Mesodermal cell (in vitro differentiated cells): ENCODE measurements around the gene CMPK1.

Source experiments
- H3K27ac ChIP-seq: 2 replicates; pipeline ENCODE4 v1.7.0; 2013; ENCODE audit warnings: mild to moderate bottlenecking, low read depth, low read length, moderate library complexity; ENCODE audit not compliant: severe bottlenecking
- H3K36me3 ChIP-seq: 2 replicates; pipeline ENCODE4 v1.7.1; 2013; ENCODE audit warnings: mild to moderate bottlenecking, low read length, moderate library complexity; ENCODE audit not compliant: control insufficient read depth, insufficient read depth
- H3K4me1 ChIP-seq: one replicate; pipeline ENCODE4 v1.7.1; 2013; ENCODE audit warnings: mild to moderate bottlenecking, low read length; ENCODE audit not compliant: insufficient read depth, control insufficient read depth, poor library complexity, severe bottlenecking
- H3K4me3 ChIP-seq: 2 replicates; pipeline ENCODE4 v1.7.0; 2013; ENCODE audit warnings: low read length, control low read depth, mild to moderate bottlenecking; ENCODE audit not compliant: insufficient read depth, poor library complexity, severe bottlenecking; ENCODE audit errors: extremely low read depth
- H3K9me3 ChIP-seq: 2 replicates; pipeline ENCODE4 v1.7.1; 2013; ENCODE audit warnings: mild to moderate bottlenecking, low read length, moderate library complexity; ENCODE audit not compliant: control insufficient read depth
- WGBS, 2 experiments: methylation state at CpG; one replicate each; pipeline ENCODE4 v1.1.5; 2013; ENCODE audit warnings: missing lambda C conversion rate in 2 of 2; ENCODE audit not compliant: insufficient coverage in 2 of 2; 5-methylcytosine and 5-hydroxymethylcytosine counted together

Gene CMPK1

DNA sequence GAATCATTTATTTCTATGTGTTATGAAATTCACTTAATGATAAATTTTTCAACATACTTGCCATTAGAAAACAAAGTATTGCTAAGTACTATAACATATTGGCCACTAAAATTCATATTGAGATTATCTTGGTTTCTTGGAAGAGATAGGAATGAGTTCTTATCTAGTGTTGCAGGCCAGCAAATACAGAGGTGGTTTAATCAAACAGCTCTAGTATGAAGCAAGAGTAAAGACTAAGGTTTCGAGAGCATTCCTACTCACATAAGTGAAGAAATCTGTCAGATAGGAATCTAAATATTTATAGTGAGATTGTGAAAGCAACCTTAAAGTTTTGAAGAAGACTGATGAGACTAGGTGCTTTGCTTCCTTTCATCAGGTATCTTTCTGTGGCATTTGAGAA is 44.6 kb downstream of the CMPK1 start:
- Histone ChIP-seq H3K36me3 (peaks cover 68% of the 10 kb centered on the region), H3K9me3 (no peaks in the 10 kb centered on the region), H3K27ac (no peak overlapping the region), H3K4me1 (no peaks in the 10 kb centered on the region), H3K4me3 (no peak overlapping the region)
- WGBS, 2 experiments: 100% methylated on average over 1 of the region's 1 CpG; no CpG with 5 or more reads in 1 of the 2 experiments

- Histone ChIP-seq H3K9me3 (no peaks in the 10 kb centered on the region), H3K4me1 (no peaks in the 10 kb centered on the region), H3K4me3 (no peak overlapping the region), H3K27ac (no peak overlapping the region), H3K36me3 (peaks cover 50% of the 10 kb centered on the region)
- WGBS, 2 experiments: 93% methylated on average over 3 of the region's 5 CpGs; no CpG with 5 or more reads in 1 of the 2 experiments
Observed at GRCh38 chr1:47380699-47381098, 47.1 kb downstream of the CMPK1 start.

DNA sequence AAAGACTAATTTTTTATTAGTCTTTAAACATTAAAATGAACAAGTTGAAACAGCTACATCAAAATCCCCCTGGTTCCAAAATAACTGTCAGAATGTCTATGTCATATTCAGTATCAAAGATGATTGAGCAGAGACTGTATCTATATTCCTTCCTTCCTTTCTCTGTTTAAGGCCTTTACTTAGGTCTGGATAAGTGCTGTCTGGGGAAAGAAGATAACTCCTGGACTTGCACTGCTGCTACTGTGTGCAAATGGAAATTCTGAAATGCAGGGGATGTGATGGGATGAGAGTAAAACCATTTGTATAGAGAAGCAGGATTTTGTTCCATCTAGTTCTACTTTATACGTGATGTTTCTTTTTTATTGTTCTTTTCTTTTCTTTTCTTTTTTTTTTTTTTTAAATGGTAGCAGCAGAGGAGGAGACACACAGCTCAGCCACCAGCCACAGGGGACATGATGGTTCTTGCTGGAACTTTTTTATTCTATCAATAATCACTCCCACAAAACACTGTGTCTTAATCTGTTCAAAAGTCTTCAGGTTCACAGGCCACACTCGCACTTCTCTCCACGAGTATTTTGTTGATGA is 48.9 kb downstream of the CMPK1 start:
- Histone ChIP-seq H3K27ac (no peak overlapping the region), H3K36me3 (peaks cover 42% of the 10 kb centered on the region), H3K9me3 (no peaks in the 10 kb centered on the region), H3K4me1 (no peaks in the 10 kb centered on the region), H3K4me3 (no peak overlapping the region)
- no CpG with 5 or more reads among the region's 3 CpGs for WGBS, 2 experiments

DNA sequence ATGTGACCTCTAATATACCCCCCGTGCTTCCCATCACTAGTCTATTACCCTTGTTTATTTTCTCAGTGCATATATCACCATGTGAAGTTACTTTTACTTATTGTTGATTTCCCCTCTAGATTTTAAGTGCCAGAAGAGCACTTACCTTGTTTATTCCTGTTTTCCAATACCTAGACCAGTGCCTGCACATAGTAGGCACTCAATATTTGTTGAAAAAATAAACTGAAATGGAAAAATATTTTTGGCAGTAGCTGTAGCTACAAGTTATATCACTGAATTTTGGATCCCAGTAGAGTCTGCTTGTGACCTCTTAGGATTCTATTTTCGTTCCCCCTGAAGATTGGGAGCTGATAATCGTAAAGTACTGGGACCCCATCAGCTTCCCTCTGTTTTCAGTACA is 50.5 kb downstream of the CMPK1 start:
- Histone ChIP-seq H3K4me3 (no peak overlapping the region), H3K27ac (no peak overlapping the region), H3K4me1 (no peaks in the 10 kb centered on the region), H3K9me3 (no peaks in the 10 kb centered on the region), H3K36me3 (peaks cover 34% of the 10 kb centered on the region)
- 80 to 100% methylated on average over 1 to 2 of the region's 3 CpGs for WGBS, 2 experiments

DNA sequence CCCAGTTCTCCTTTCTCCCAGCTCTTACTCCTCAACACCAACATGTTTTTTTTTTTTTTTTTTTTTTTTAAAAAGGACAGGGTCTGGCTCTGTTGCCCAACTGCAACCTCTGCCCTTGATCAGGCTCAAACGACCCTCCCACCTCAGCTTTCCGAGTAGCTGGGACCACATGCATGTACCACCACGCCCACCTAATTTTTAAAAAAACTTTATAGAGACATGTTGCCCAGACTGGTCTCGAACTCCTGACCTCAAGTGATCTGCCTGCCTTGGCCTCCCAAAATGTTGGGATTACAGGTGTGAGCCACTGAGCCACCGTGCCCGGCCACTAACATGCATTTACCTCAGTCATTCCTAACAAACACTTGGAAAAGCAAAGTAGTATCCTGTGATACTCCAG is 51.4 kb downstream of the CMPK1 start:
- Histone ChIP-seq H3K36me3 (peaks cover 27% of the 10 kb centered on the region), H3K4me1 (no peaks in the 10 kb centered on the region), H3K27ac (no peak overlapping the region), H3K9me3 (no peaks in the 10 kb centered on the region), H3K4me3 (no peak overlapping the region)
- 93% methylated on average over 2 to 4 of the region's 6 CpGs for WGBS, 2 experiments

GRCh38 chr1:47386268-47386667 is 52.7 kb downstream of the CMPK1 start:
- Histone ChIP-seq H3K9me3 (no peaks in the 10 kb centered on the region), H3K4me1 (no peaks in the 10 kb centered on the region), H3K36me3 (peaks cover 16% of the 10 kb centered on the region), H3K4me3 (no peak overlapping the region), H3K27ac (no peak overlapping the region)
- WGBS, 2 experiments: 80 to 100% methylated on average over 2 of the region's 5 CpGs

GRCh38 chr1:47388030-47388890 is 54.7 kb downstream of the CMPK1 start:
- WGBS, 2 experiments: 56 to 60% methylated on average over 8 to 10 of the region's 10 CpGs
- no peaks in the 10 kb centered on the region for H3K9me3 ChIP-seq
- H3K4me3 ChIP-seq: no peak overlapping the region
- H3K36me3 ChIP-seq: peaks cover under 1% of the 10 kb centered on the region
- no peak overlapping the region for H3K27ac ChIP-seq
- no peaks in the 10 kb centered on the region for H3K4me1 ChIP-seq

GRCh38 chr1:47388891-47389238 is 55.3 kb downstream of the CMPK1 start:
- 29 to 33% methylated on average over 3 of the region's 3 CpGs for WGBS, 2 experiments
- Histone ChIP-seq H3K9me3 (no peaks in the 10 kb centered on the region), H3K4me3 (no peak overlapping the region), H3K36me3 (no peaks in the 10 kb centered on the region), H3K27ac (no peak overlapping the region), H3K4me1 (no peaks in the 10 kb centered on the region)

- Histone ChIP-seq H3K4me1 (no peaks in the 10 kb centered on the region), H3K36me3 (no peaks in the 10 kb centered on the region), H3K4me3 (no peak overlapping the region), H3K27ac (no peak overlapping the region), H3K9me3 (no peaks in the 10 kb centered on the region)
- WGBS, 2 experiments: 20 to 88% methylated on average over 1 of the region's 2 CpGs
Observed at GRCh38 chr1:47389731-47390130, 56.1 kb downstream of the CMPK1 start.

- Histone ChIP-seq H3K9me3 (no peaks in the 10 kb centered on the region), H3K27ac (no peak overlapping the region), H3K4me1 (no peaks in the 10 kb centered on the region), H3K36me3 (no peaks in the 10 kb centered on the region), H3K4me3 (no peak overlapping the region)
- 57 to 71% methylated on average over 1 of the region's 2 CpGs for whole genome bisulfite sequencing, 2 experiments
Observed at GRCh38 chr1:47390843-47391242, 57.3 kb downstream of the CMPK1 start.

DNA sequence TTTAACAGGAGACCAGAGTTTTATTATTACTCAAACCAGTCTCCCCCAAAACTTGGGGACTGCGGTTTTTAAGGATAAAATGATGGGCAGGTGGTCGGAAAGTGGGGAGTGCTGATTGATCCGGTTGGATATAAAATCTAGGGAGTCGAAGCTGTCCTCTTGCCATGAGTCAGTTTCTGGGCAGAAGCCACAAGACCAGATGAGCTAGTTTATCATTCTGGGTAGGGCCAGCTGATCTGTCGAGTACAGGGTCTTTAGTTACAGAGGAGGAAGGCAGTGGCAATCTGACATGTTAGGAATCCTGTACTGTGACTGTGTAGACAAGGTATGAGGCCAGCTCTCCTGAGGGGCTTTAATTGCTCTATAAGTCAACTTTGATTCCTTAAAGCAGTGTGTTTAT is 59.6 kb downstream of the CMPK1 start:
- Histone ChIP-seq H3K9me3 (no peaks in the 10 kb centered on the region), H3K27ac (no peak overlapping the region)
- WGBS, 2 experiments: 72 to 82% methylated on average over 2 to 4 of the region's 5 CpGs

More for the DNA sequence above, 59.6 kb downstream of the CMPK1 start:
- no peaks in the 10 kb centered on the region for H3K36me3 ChIP-seq
- H3K4me3 ChIP-seq: no peak overlapping the region
- H3K4me1 ChIP-seq: no peaks in the 10 kb centered on the region
